Lower leg skin (tissue), 3 donors: ENCODE measurements around the gene SMCO4.

Experiments used
- POLR2A ChIP-seq, 2 donors: fragments of 450-650 bp; IDR thresholded peaks; one replicate each; pipeline ENCODE4 v1.6.1; 2016 to 2017; ENCODE audit warnings: antibody characterized with exemption in 2 of 2, mild to moderate bottlenecking in 1 of 2, moderate library complexity in 1 of 2
- TF ChIP-seq, protein P1 (sequence below), 3 donors: fragments of 450-650 bp; IDR thresholded peaks; one replicate each; pipeline ENCODE4 v1.5.1; 2016; ENCODE audit warnings: antibody characterized with exemption in 3 of 3, mild to moderate bottlenecking in 3 of 3, moderate library complexity in 2 of 3

DNA sequence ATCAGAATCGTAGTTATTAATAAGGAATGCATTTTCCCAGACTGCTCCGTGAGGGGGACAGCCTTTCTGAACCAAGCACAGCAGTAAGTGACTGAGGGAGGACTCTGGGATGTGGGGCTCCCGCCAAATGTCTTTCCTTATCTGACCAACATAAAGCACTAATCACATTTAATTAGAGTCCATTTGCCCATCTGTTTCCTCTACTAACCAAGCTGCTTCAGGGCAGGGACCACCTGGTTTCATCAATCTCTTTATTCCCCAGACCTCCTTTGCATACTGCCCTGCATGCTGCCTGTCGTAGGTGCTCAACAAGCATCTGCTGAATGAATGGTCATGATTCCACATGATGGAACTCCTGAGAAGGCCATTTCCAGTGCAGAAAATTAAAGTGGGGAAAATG is 29.4 kb downstream of the SMCO4 start:
- no peak for TF ChIP-seq POLR2A (IDR thresholded peaks at IDR 0.05)
- TF ChIP-seq, protein P1, sequence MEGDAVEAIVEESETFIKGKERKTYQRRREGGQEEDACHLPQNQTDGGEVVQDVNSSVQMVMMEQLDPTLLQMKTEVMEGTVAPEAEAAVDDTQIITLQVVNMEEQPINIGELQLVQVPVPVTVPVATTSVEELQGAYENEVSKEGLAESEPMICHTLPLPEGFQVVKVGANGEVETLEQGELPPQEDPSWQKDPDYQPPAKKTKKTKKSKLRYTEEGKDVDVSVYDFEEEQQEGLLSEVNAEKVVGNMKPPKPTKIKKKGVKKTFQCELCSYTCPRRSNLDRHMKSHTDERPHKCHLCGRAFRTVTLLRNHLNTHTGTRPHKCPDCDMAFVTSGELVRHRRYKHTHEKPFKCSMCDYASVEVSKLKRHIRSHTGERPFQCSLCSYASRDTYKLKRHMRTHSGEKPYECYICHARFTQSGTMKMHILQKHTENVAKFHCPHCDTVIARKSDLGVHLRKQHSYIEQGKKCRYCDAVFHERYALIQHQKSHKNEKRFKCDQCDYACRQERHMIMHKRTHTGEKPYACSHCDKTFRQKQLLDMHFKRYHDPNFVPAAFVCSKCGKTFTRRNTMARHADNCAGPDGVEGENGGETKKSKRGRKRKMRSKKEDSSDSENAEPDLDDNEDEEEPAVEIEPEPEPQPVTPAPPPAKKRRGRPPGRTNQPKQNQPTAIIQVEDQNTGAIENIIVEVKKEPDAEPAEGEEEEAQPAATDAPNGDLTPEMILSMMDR (IDR thresholded peaks at IDR 0.05) = no peak
